ENCODE measurements around the gene CCNI2. TPM values are rescaled to one million over a fixed set of nuclear protein-coding genes. Genes with fewer than 3 reads are reported as not detected.
A peak's percentile ranks its signal among the peaks of the same experiment; 100 is the strongest.

Gene CCNI2
- total and polyA plus RNA-seq, 9 of the 15 experiments (the other 6 are each of a cell fraction or from before 2014, with no cell fraction given), result 0.05 to 1.7 (median 0.81) TPM; not detected in 5

GRCh38 chr5:132777209-132778069 is 30.2 kb downstream of the CCNI2 start, which contains the start of gene SEPTIN8 (continued):
- TF ChIP-seq ZFP36 (IDR thresholded peaks at IDR 0.05; ENCODE audit: low read depth, low read length, partially characterized antibody), result no peak
- TF ChIP-seq L3MBTL2 (IDR thresholded peaks at IDR 0.05), result peak; percentile 65
- peak; percentile 52; the same call in 1 of the 2 replicates for TF ChIP-seq PHF8 (IDR thresholded peaks at IDR 0.05; ENCODE audit: borderline replicate concordance, low read length)
- TF ChIP-seq NCOA6 (IDR thresholded peaks at IDR 0.05), result peak; percentile 77
- no peak for TF ChIP-seq CBFA2T2 (conservative IDR thresholded peaks at IDR 0.05)
- peak; percentile 53 for TF ChIP-seq TAF1 (IDR thresholded peaks at IDR 0.05; ENCODE audit: control insufficient read depth, extremely low read depth, insufficient read depth, low read length, severe bottlenecking)

GRCh38 chr5:132778129-132778528 is 30.9 kb downstream of the CCNI2 start:
- H3K79me2 ChIP-seq (ENCODE audit: control insufficient read depth, insufficient read depth, low read length), result peaks cover 53% of the 10 kb centered on the region
- H3K9me1 ChIP-seq (ENCODE audit: control insufficient read depth, insufficient read depth, low read length), result no peaks in the 10 kb centered on the region
- 16% methylated on average over 3 of the region's 4 CpGs for WGBS (ENCODE audit: insufficient coverage, low coverage, missing lambda C conversion rate)
- no peaks in the 10 kb centered on the region for H3K9me3 ChIP-seq (replicated peaks; ENCODE audit: control insufficient read depth, insufficient read depth, low read depth, low read length)
- peak overlapping the region; percentile 79 for H3K27ac ChIP-seq (ENCODE audit: extremely low read depth, low read depth, low read length)
- CTCF ChIA-PET (ENCODE audit: low intra/inter-chr PET ratio), result no interaction called here
- FAIRE-seq, result peak; percentile 35
- peak overlapping the region; percentile 93 for H2AFZ ChIP-seq (ENCODE audit: low read depth, low read length)
- no TSS peak for BruUV-seq (replicated peaks)
- ATAC-seq, result no peak
- peaks cover 15% of the 10 kb centered on the region; the same call in 1 of the 3 replicates for H3K36me3 ChIP-seq (ENCODE audit: control insufficient read depth, insufficient read depth, low read length)
- intact Hi-C loops (cut with micrococcal nuclease), result loop anchor here (2.0 kb wide), 1 partner anchor 43 kb away; no protein-coding TSS in a partner anchor
- peak overlapping the region; percentile 84 for H3K4me2 ChIP-seq (ENCODE audit: insufficient read depth, low read length)
- H3K27me3 ChIP-seq (ENCODE audit: control insufficient read depth in 2 of 2, insufficient read depth in 2 of 2, low read length in 2 of 2), result no peaks in the 10 kb centered on the region
- H3K4me1 ChIP-seq (replicated peaks in 1 of 2; ENCODE audit: control insufficient read depth in 2 of 2, insufficient read depth in 2 of 2, low read length in 2 of 2), result peaks cover 46 to 59% of the 10 kb centered on the region in 2 experiments
- peak in 1 of 4 experiments; percentile 25 for DNase-seq (ENCODE audit: extremely low read depth in 1 of 4, low spot score in 3 of 4)
- peak overlapping the region; percentile 58; the same call in 1 of the 2 replicates for H3K4me3 ChIP-seq
- H3K9ac ChIP-seq (ENCODE audit: insufficient read depth in 1 of 2, low read depth in 2 of 2, low read length in 2 of 2), result peak overlapping the region; percentile 81 to 95; a peak in 3 of 4 replicates
- in situ Hi-C loops (cut with MboI), result no loop called here
- POLR2A ChIA-PET, result interaction anchor here (0.5 to 2.9 kb wide), 9 partner anchors 10 to 486 kb away, joined by 3 to 10 read pairs (median 4); partner anchors contain the start of gene RAD50
- no peaks in the 10 kb centered on the region; the same call in 1 of the 2 replicates for H4K20me1 ChIP-seq (replicated peaks; ENCODE audit: control insufficient read depth, insufficient read depth, low read length)
- TF ChIP-seq ZBTB5 (IDR thresholded peaks at IDR 0.05), result no peak
- TF ChIP-seq BRCA1 (IDR thresholded peaks at IDR 0.05), result no peak
- TF ChIP-seq BRCA1 (CRISPR knock-in tag; IDR thresholded peaks at IDR 0.05), result no peak
- TF ChIP-seq POLR2B (IDR thresholded peaks at IDR 0.05; ENCODE audit: low read depth, partially characterized antibody), result no peak
- 0 out of 2 replicates have a peak, but pooled peaks have one; percentile 66 for TF ChIP-seq HDGF (IDR thresholded peaks at IDR 0.05)
- no peak for TF ChIP-seq PRPF4 (IDR thresholded peaks at IDR 0.05; ENCODE audit: insufficient read depth, low read depth, low read length, poor library complexity, severe bottlenecking)
- no peak for TF ChIP-seq SMARCE1 (IDR thresholded peaks at IDR 0.05)
- 0 out of 2 replicates have a peak, but pooled peaks have one; percentile 4 for TF ChIP-seq SUPT5H (IDR thresholded peaks at IDR 0.05)
- TF ChIP-seq LCOR (CRISPR knock-in tag; IDR thresholded peaks at IDR 0.05), result 0 out of 2 replicates have a peak, but pooled peaks have one; percentile 18

Data from K562 (cell line).